ENCODE results near the gene ITGA3. TPM values are rescaled to one million over a fixed set of nuclear protein-coding genes. Genes with fewer than 3 reads are reported as not detected.

ITGA3 gene
- polyA plus RNA-seq, 1 experiment, result 184 TPM

DNA sequence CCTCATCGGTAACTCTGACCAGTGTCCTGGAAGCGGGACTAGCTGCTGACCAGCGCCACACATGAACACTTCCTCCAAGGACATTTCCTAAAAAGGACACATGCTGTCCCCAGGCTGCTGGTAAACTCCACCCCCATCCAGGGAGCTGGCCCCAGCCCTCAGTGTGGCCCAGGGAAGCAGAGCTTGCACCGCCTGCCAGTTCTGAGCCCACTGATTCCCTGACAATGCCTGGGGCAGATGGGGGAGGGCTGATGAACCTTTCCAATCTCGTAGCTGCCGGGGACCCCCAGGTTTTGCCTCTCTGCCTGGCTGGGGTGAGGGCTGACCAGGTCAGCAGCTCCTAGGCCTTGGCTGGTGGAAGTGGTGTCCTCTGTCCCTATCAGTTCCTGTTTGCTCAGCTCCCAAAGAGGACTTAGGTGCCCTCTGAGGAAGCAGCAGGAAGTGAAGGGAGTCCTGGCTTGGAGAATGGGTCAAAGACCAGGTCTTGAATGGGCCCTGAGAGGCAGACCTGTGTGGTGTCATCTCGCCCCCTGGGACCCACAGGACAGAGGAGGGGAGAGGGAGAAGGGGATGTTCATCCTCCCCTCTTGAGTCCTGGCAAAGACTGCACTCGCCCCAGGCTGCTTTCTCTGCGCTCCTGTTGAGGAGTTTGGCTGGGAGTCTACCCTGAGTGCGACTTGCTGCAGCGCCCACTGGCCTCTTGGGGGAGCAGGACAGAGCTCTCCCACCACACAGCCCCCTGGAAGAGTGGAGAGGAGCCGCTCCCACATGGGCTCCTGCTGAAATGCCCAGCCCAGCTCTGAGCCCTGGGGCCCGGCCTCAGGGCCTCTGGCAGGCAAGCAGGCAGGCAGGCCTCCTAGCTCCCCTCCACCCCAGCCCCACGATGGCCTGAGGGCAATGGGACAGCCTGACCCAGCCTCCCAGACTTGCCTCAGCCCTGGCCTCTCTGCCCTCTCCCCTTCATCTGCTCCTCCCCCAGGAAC is 56.1 kb downstream of the ITGA3 start:
- DNase-seq (ENCODE audit: low read depth), result no peak
- Histone ChIP-seq H3K27me3 (ENCODE audit: control insufficient read depth, insufficient read depth, low read length) (no peaks in the 10 kb centered on the region), H3K36me3 (ENCODE audit: control insufficient read depth, insufficient read depth, low read length) (peaks cover 12% of the 10 kb centered on the region), H3K4me3 (ENCODE audit: low read depth, low read length) (no peak overlapping the region)
- POLR2A ChIA-PET, result no interaction called here
- CTCF ChIA-PET, result interaction anchor here (0.8 to 9.0 kb wide), 13 partner anchors 8 to 185 kb away, joined by 3 to 53 read pairs (median 4); no protein-coding TSS in a partner anchor
- no peak for TF ChIP-seq CTCF (IDR thresholded peaks at IDR 0.05; ENCODE audit: insufficient read depth, low read depth, low read length)

DNA sequence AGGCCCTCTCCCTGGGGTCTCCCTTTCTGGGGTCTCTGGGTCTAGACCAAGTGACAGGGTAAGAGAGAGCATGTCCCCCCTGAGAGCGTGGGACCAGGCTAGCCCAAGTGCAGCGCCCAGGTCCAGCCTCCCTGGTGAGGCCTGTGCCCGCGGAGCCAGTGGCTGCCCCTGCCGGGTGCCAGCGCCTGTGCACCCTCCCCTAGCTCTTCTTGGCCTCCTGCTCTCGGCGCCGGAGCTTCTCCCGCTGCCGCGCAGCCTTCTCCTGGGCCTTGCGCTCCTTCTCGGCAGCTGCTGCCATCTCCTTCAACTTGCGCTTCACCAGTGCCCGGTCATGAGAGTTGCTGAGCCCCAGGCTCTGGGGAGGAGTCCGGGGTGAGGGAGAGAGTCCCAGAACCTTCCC is 56.8 kb downstream of the ITGA3 start:
- Histone ChIP-seq H3K4me3 (ENCODE audit: low read depth, low read length) (no peak overlapping the region), H3K36me3 (ENCODE audit: control insufficient read depth, insufficient read depth, low read length) (peaks cover 11% of the 10 kb centered on the region), H3K27me3 (ENCODE audit: control insufficient read depth, insufficient read depth, low read length) (no peaks in the 10 kb centered on the region)
- ChIA-PET POLR2A (no interaction called here), CTCF (interaction anchor here (1.2 to 9.0 kb wide), 12 partner anchors 9 to 184 kb away, joined by 3 to 53 read pairs (median 8); no protein-coding TSS in a partner anchor)
- TF ChIP-seq CTCF (IDR thresholded peaks at IDR 0.05; ENCODE audit: insufficient read depth, low read depth, low read length), result no peak
- no peak for DNase-seq (ENCODE audit: low read depth)

DNA sequence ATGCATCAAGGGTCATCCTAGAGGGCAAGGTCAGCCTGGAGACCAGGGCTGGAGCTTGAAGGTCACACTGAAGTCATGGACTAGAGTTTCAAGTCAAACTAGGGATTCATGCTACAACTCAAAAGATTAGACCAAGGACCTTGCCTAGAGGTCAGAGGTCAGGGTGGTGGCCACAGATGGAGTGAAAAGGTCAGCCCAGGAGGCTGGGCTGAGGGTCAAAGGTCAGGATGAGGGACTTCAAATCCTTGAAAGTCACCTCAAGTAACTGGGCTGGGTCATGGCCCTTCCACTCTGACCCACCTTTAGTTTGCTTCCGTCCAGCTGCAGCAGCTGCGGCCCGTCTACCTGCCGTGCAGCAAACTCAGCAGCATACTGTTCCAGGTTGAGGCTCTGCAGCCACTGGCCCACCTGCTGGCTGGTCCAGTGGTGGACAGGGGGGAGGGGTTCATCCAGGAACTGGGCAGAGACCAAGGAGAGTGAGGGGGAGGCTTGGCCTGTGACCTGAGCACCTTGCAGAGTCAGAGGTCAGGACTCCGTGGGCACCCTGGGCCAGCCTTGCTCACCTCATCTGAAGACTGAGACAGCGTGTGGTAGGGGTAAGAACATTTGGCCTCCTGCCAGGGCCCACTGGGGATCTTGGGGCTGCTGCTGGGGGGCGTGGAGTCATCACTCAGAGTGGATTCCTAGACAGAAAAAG is 57.9 kb downstream of the ITGA3 start:
- CTCF ChIA-PET, result interaction anchor here (1.1 to 9.0 kb wide), 14 partner anchors 9 to 183 kb away, joined by 3 to 53 read pairs (median 6); no protein-coding TSS in a partner anchor
- POLR2A ChIA-PET, result no interaction called here
- no peak for DNase-seq (ENCODE audit: low read depth)
- TF ChIP-seq CTCF (IDR thresholded peaks at IDR 0.05; ENCODE audit: insufficient read depth, low read depth, low read length), result no peak
- Histone ChIP-seq H3K4me3 (ENCODE audit: low read depth, low read length) (no peak overlapping the region), H3K36me3 (ENCODE audit: control insufficient read depth, insufficient read depth, low read length) (peaks cover 10% of the 10 kb centered on the region), H3K27me3 (ENCODE audit: control insufficient read depth, insufficient read depth, low read length) (no peaks in the 10 kb centered on the region)

GRCh38 chr17:50114401-50114800 is 58.5 kb downstream of the ITGA3 start:
- TF ChIP-seq CTCF (IDR thresholded peaks at IDR 0.05; ENCODE audit: insufficient read depth, low read depth, low read length), result no peak
- H3K36me3 ChIP-seq (ENCODE audit: control insufficient read depth, insufficient read depth, low read length), result peaks cover 7% of the 10 kb centered on the region
- peaks cover 1% of the 10 kb centered on the region for H3K27me3 ChIP-seq (ENCODE audit: control insufficient read depth, insufficient read depth, low read length)
- ChIA-PET CTCF (interaction anchor here (0.6 to 9.0 kb wide), 17 partner anchors 8 to 283 kb away, joined by 3 to 53 read pairs (median 4); partner anchors contain the start of genes LRRC59 and SGCA), POLR2A (no interaction called here)
- no peak overlapping the region for H3K4me3 ChIP-seq (ENCODE audit: low read depth, low read length)
- no peak for DNase-seq (ENCODE audit: low read depth)
